Common myeloid progenitor, CD34-positive (primary cell): ENCODE measurements around the gene FNBP1.

Source experiments
- CTCF ChIA-PET: fragments of 350-600 bp; sonication (Branson Sonifier 250); formaldehyde crosslinking; loops from one replicate; lab custom pipeline; 2021; ENCODE audit warnings: antibody characterized with exemption; lab: Charles Lee
- POLR2A ChIA-PET: fragments of 350-600 bp; sonication (Branson Sonifier 250); formaldehyde crosslinking; loops from one replicate; lab custom pipeline; 2021; ENCODE audit warnings: antibody characterized with exemption; lab: Charles Lee
- DNase-seq, 3 donors: peaks; one replicate each; pipeline versions ENCODE4 v3.0.0 to v3.0.0-alpha.2; 2013
- H3K27ac ChIP-seq, 2 experiments: 1 replicate in 1 of 2; 2 replicates in 1 of 2; pipeline ENCODE4 v1.7.0; 2013; ENCODE audit warnings: inconsistent platforms in 2 of 2, low read length in 2 of 2, mild to moderate bottlenecking in 2 of 2, low read depth in 1 of 2, moderate library complexity in 1 of 2; ENCODE audit not compliant: severe bottlenecking in 2 of 2, insufficient read depth in 1 of 2, poor library complexity in 1 of 2
- H3K27me3 ChIP-seq, 5 experiments: replicated peaks in 2 of 5; 1 replicate in 3 of 5; 2 replicates in 2 of 5; pipeline versions ENCODE4 v1.6.1 to v1.7.0; 2013; ENCODE audit warnings: low read length in 4 of 5, mild to moderate bottlenecking in 2 of 5, moderate library complexity in 2 of 5, inconsistent platforms in 1 of 5; ENCODE audit not compliant: insufficient read depth in 5 of 5, control insufficient read depth in 4 of 5
- H3K36me3 ChIP-seq, 4 experiments: 1 replicate in 2 of 4; 2 replicates in 2 of 4; pipeline versions ENCODE4 v1.6.1 to v1.7.0; 2013; ENCODE audit warnings: low read length in 3 of 4, control low read depth in 1 of 4, mild to moderate bottlenecking in 1 of 4; ENCODE audit not compliant: control insufficient read depth in 4 of 4, insufficient read depth in 4 of 4
- H3K4me1 ChIP-seq, 4 experiments: 1 replicate in 3 of 4; 2 replicates in 1 of 4; pipeline versions ENCODE4 v1.6.1 to v1.7.1; 2013; ENCODE audit warnings: low read length in 3 of 4, mild to moderate bottlenecking in 3 of 4, control low read depth in 1 of 4, inconsistent platforms in 1 of 4, moderate library complexity in 1 of 4; ENCODE audit not compliant: control insufficient read depth in 4 of 4, insufficient read depth in 4 of 4; ENCODE audit errors: control extremely low read depth in 1 of 4
- H3K4me3 ChIP-seq, 7 experiments: 1 replicate in 4 of 7; 2 replicates in 3 of 7; pipeline versions ENCODE4 v1.5.1 to v1.7.0; 2013; ENCODE audit warnings: mild to moderate bottlenecking in 7 of 7, low read length in 6 of 7, moderate library complexity in 6 of 7, inconsistent platforms in 2 of 7, low read depth in 2 of 7, control low read depth in 1 of 7; ENCODE audit not compliant: insufficient read depth in 4 of 7, control insufficient read depth in 1 of 7; ENCODE audit errors: extremely low read depth in 1 of 7
- H3K9me3 ChIP-seq, 5 experiments: 1 replicate in 4 of 5; 2 replicates in 1 of 5; pipeline versions ENCODE4 v1.6.1 to v1.7.1; 2013; ENCODE audit warnings: low read length in 4 of 5, mild to moderate bottlenecking in 2 of 5, inconsistent platforms in 1 of 5, low read depth in 1 of 5, moderate library complexity in 1 of 5; ENCODE audit not compliant: control insufficient read depth in 4 of 5, insufficient read depth in 2 of 5; ENCODE audit errors: control extremely low read depth in 1 of 5
- WGBS: methylation state at CpG from one replicate; pipeline ENCODE4 v1.1.5; 2013; ENCODE audit not compliant: insufficient coverage; 5-methylcytosine and 5-hydroxymethylcytosine counted together

FNBP1 gene

GRCh38 chr9:129868023-129868871 is 174.7 kb downstream of the FNBP1 start:
- Histone ChIP-seq H3K27ac (no peak overlapping the region), H3K4me3 (no peak overlapping the region), H3K4me1 (peaks cover 7 to 45% (median 29%) of the 10 kb centered on the region in 4 experiments), H3K27me3 (no peaks in the 10 kb centered on the region), H3K36me3 (peaks cover 5 to 64% (median 38%) of the 10 kb centered on the region in 4 experiments), H3K9me3 (no peaks in the 10 kb centered on the region)
- 92% methylated on average over 42 of the region's 48 CpGs for WGBS
- POLR2A ChIA-PET: no interaction called here
- no peak for DNase-seq
- CTCF ChIA-PET: interaction anchor here (1.2 to 2.5 kb wide), 5 partner anchors 8 to 31 kb away, joined by 3 to 6 read pairs (median 5); no protein-coding TSS in a partner anchor

DNA sequence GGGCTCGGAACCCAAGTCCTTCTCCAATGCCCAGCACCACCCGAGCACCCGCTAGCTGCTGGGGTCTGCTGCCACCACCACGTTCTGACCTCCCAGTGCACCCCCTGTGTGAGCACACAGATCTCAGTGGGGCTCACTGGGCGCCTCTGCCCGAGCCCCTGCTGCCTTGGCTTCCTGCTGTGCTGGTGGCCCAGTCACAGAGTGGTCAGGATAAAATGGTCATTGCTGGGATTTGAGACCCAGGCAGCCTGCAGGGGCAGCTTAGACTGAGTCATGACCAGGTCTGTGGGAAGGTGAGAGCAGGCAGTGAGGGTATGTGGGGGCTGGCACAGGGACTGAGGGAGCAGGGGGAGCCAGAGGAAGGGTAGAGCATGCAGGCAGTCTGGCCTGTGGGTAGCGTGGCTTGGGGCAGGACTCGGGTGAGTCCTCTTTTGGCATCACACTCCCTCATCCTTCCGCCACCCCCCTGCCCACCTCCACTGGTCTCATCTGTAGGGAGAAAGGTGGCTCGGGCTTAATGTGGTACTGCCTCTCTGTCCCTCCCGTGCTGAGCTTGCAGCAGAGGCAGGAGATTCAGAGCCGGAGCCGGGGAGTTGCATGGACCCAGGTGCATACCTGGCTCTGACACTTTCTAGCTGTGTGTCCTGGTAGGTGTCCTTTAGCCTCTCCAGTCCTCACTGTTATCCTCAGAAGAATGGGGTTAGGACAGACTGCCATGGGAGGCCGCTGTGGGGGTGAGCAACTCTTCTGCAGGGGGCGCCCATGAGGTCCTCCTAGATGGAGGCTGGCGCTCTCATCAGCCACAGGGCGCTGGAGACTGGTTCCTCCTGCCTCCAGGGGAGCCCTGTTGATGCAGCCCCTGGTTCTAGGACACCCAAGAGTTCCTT is 175.6 kb downstream of the FNBP1 start:
- Histone ChIP-seq H3K4me3 (no peak overlapping the region), H3K9me3 (no peaks in the 10 kb centered on the region), H3K27ac (peak overlapping the region in 1 of 2 experiments; percentile 50), H3K36me3 (peaks cover 5 to 64% (median 37%) of the 10 kb centered on the region in 4 experiments), H3K27me3 (no peaks in the 10 kb centered on the region), H3K4me1 (peaks cover 7 to 54% (median 34%) of the 10 kb centered on the region in 4 experiments)
- WGBS: 90% methylated on average over 13 of the region's 17 CpGs
- ChIA-PET POLR2A (no interaction called here), CTCF (interaction anchor here (0.9 to 2.5 kb wide), 5 partner anchors 8 to 25 kb away, joined by 3 to 9 read pairs (median 3); no protein-coding TSS in a partner anchor)
- DNase-seq: no peak

GRCh38 chr9:129866394-129867135 is 176.4 kb downstream of the FNBP1 start:
- 67% methylated on average over 17 of the region's 17 CpGs for WGBS
- Histone ChIP-seq H3K27me3 (no peaks in the 10 kb centered on the region), H3K27ac (peak overlapping the region; percentile 22 to 50), H3K36me3 (peaks cover 5 to 67% (median 41%) of the 10 kb centered on the region in 4 experiments), H3K4me1 (peaks cover 10 to 62% (median 42%) of the 10 kb centered on the region in 4 experiments), H3K9me3 (no peaks in the 10 kb centered on the region), H3K4me3 (no peak overlapping the region)
- ChIA-PET POLR2A (no interaction called here), CTCF (interaction anchor here (0.9 to 3.6 kb wide), 4 partner anchors 9 to 73 kb away, joined by 3 to 20 read pairs (median 6); no protein-coding TSS in a partner anchor)
- DNase-seq: peak in 2 of 3 donors; percentile 72 to 74

DNA sequence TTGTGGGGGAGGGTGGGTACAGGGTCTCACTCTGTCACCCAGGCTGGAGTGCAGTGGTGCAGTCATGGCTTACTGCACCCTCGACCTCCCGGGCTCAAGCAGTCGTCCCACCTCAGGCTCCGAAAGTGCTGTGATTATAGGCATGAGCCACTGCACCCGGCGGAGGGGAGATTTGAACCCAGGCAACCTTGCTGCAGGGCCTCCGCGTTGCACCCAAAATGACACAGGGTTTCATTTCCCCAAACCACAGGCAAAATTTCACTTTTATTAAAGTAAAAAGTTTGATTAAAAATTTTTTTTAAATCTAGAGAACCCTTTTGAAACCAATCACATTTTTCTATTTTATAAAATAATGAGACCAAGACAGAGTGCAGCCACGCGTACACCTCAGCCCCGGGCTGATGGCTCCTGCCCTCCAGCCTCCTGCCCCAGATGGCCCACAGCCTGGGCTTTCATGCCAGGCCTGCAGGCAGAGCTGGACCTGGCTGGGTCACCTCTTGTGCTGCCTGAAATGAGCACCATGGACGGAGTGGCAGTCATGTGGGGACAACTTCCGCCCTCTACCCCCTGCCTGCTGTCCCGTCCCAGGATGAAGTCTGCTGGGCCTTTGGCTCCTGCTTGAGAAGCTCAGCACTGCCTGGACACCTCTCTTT is 177.2 kb downstream of the FNBP1 start:
- H3K36me3 ChIP-seq: peaks cover 5 to 65% (median 40%) of the 10 kb centered on the region in 4 experiments
- H3K4me1 ChIP-seq: peaks cover 11 to 69% (median 49%) of the 10 kb centered on the region in 4 experiments
- WGBS: 78% methylated on average over 9 of the region's 14 CpGs
- POLR2A ChIA-PET: no interaction called here
- CTCF ChIA-PET: interaction anchor here (0.9 to 3.6 kb wide), 8 partner anchors 8 to 72 kb away, joined by 3 to 20 read pairs (median 5); no protein-coding TSS in a partner anchor
- no peaks in the 10 kb centered on the region for H3K9me3 ChIP-seq
- no peaks in the 10 kb centered on the region for H3K27me3 ChIP-seq
- no peak overlapping the region for H3K4me3 ChIP-seq
- no peak overlapping the region for H3K27ac ChIP-seq
- no peak for DNase-seq

DNA sequence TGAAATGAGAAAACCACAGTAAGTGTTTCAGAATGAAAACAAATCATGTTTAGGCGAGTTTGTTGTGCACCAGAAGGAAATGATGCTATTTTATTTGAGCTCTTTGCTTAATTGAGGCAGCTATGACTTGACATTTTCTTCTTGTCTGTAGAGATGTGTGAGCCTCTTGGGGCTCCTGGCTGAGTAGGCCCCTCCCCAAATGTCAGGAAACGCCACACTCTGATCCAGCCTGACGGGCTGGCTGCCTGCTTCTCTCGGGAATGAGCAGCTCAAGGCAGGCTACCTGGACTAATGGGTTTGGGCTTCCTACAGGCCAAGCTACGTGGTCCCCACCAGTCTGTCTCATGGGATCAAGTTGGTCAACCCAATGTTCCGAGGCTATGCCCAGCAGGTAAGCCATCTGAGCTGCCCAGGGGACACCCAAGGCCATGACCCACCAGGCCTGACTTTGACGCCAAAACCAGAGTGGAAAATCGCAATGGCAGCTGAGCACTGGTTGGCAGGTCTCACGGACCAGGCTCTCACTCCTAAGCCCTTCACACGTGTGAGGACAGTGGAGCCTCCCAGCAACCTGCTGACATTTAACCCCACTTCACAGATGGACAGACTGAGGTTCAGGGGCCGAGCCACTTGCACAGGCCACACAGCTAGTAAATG is 177.9 kb downstream of the FNBP1 start:
- POLR2A ChIA-PET: interaction anchor here (0.6 kb wide), 1 partner anchor 77 kb away, joined by 3 read pairs; no protein-coding TSS in a partner anchor
- Histone ChIP-seq H3K27ac (peak overlapping the region; percentile 1 to 65), H3K36me3 (peaks cover 5 to 63% (median 38%) of the 10 kb centered on the region in 4 experiments), H3K4me3 (peak overlapping the region in 1 of 7 experiments; percentile 23), H3K9me3 (no peaks in the 10 kb centered on the region), H3K4me1 (peaks cover 11 to 76% (median 55%) of the 10 kb centered on the region in 4 experiments), H3K27me3 (no peaks in the 10 kb centered on the region)
- DNase-seq: peak in 2 of 3 donors; percentile 71 to 81
- CTCF ChIA-PET: interaction anchor here (1.1 to 3.6 kb wide), 5 partner anchors 9 to 21 kb away, joined by 4 to 20 read pairs (median 5); no protein-coding TSS in a partner anchor
- 45% methylated on average over 9 of the region's 11 CpGs for WGBS
